Panc1 (cell line): Measurements from ENCODE around the gene PAGE2. TPM values are rescaled to one million over a fixed set of nuclear protein-coding genes. Genes with fewer than 3 reads are reported as not detected.
"Not testable (repeated sequence)": the region's sequence is repeated elsewhere in the genome, so short reads cannot be mapped to it uniquely, and the experiment has no call there.

ENCODE experiments used
- ATAC-seq: fragments of 200-7000 bp; cut with Tn5 transposase; 2 replicates; pipeline ENCODE4 v1.9.1; 2020; ENCODE audit warnings: mild to moderate bottlenecking, moderate library complexity
- BruUV-seq: library from RNA; stranded (reverse); fragments of 400-500 nt; replicated peaks from 2 replicates; lab custom pipeline; 2021; lab: Mats Ljungman, UMichigan
- CTCF ChIA-PET: fragments of 300-600 bp; sonication (Branson Sonifier 250); formaldehyde crosslinking; loops from one replicate; lab custom pipeline; 2022; ENCODE audit warnings: antibody characterized with exemption; lab: Charles Lee
- POLR2A ChIA-PET: fragments of 300-600 bp; sonication (Branson Sonifier 250); formaldehyde crosslinking; loops from one replicate; lab custom pipeline; 2022; ENCODE audit warnings: antibody characterized with exemption; lab: Charles Lee
- DNase-seq: peaks from one replicate; pipeline ENCODE4 v3.0.0-alpha.2; 2010; ENCODE audit warnings: low read depth, low spot score
- H3K27ac ChIP-seq: 2 replicates; pipeline ENCODE4 v1.5.1; 2011; ENCODE audit warnings: mild to moderate bottlenecking, low read length, inconsistent platforms
- H3K27me3 ChIP-seq: fragments of 200-500 bp; sonication (Bioruptor generic); 2 replicates; pipeline ENCODE4 v1.6.0; 2014; ENCODE audit warnings: low read length, inconsistent platforms; ENCODE audit not compliant: control insufficient read depth, insufficient read depth
- H3K36me3 ChIP-seq: fragments of 200-500 bp; sonication (Bioruptor generic); 2 replicates; pipeline ENCODE4 v1.5.1; 2014; ENCODE audit warnings: inconsistent platforms, mild to moderate bottlenecking, low read length, moderate library complexity; ENCODE audit not compliant: control insufficient read depth, insufficient read depth
- H3K4me1 ChIP-seq: 2 replicates; pipeline ENCODE4 v1.5.1; 2011; ENCODE audit warnings: inconsistent platforms, mild to moderate bottlenecking, low read length, moderate library complexity; ENCODE audit not compliant: control insufficient read depth, insufficient read depth
- H3K4me3 ChIP-seq, 2 experiments: 2 replicates each; pipeline ENCODE4 v1.5.1; 2011 to 2012; ENCODE audit warnings: low read depth in 2 of 2, low read length in 2 of 2, mild to moderate bottlenecking in 2 of 2, inconsistent platforms in 1 of 2, moderate library complexity in 1 of 2
- H3K9me3 ChIP-seq: fragments of 200-500 bp; sonication (Bioruptor generic); 2 replicates; pipeline ENCODE4 v1.5.1; 2014; ENCODE audit warnings: low read depth, mild to moderate bottlenecking, inconsistent platforms, low read length, moderate library complexity; ENCODE audit not compliant: control insufficient read depth, insufficient read depth
- CTCF ChIP-seq: fragments of 450-650 bp; IDR thresholded peaks from 2 replicates; pipeline ENCODE4 v1.5.1; 2017; ENCODE audit warnings: mild to moderate bottlenecking
- POLR2AphosphoS5 ChIP-seq: IDR thresholded peaks from 2 replicates; pipeline ENCODE4 v1.6.1; 2012; ENCODE audit warnings: mild to moderate bottlenecking, low read depth, low read length, moderate library complexity
- REST ChIP-seq, 2 experiments: IDR thresholded peaks; 2 replicates each; pipeline ENCODE4 v1.6.1; 2011 to 2012; ENCODE audit warnings: low read depth in 2 of 2, control low read depth in 1 of 2, low read length in 1 of 2, mild to moderate bottlenecking in 1 of 2, moderate library complexity in 1 of 2; ENCODE audit not compliant: insufficient read depth in 1 of 2
- SIN3A ChIP-seq: IDR thresholded peaks from 2 replicates; pipeline ENCODE4 v1.6.1; 2012; ENCODE audit warnings: low read depth, mild to moderate bottlenecking, low read length, moderate library complexity, borderline replicate concordance; ENCODE audit not compliant: insufficient read depth
- TCF7L2 ChIP-seq: IDR thresholded peaks from 2 replicates; pipeline ENCODE4 v1.6.1; 2011; ENCODE audit warnings: mild to moderate bottlenecking, low read depth, low read length, inconsistent platforms
- in situ Hi-C: cut with HindIII; loops from 2 replicates; pipeline ENCODE4 v1.10.0; 2016; ENCODE audit warnings: low sequenced_read_pairs, low pct_unique_long_range_greater_than_20kb
- intact Hi-C: fragments of 100-400 bp; cut with micrococcal nuclease; formaldehyde crosslinking; loops from one replicate; pipeline ENCODE4 v1.10.0; 2022; ENCODE audit not compliant: unreplicated experiment
- total RNA-seq: library from RNA; stranded (reverse); gene quantifications from one replicate; pipeline ENCODE4 v1.2.1, GENCODE V29; 2021; ENCODE audit not compliant: unreplicated experiment

Gene PAGE2
- total RNA-seq, 1 experiment from 2014 or later = not detected

DNA sequence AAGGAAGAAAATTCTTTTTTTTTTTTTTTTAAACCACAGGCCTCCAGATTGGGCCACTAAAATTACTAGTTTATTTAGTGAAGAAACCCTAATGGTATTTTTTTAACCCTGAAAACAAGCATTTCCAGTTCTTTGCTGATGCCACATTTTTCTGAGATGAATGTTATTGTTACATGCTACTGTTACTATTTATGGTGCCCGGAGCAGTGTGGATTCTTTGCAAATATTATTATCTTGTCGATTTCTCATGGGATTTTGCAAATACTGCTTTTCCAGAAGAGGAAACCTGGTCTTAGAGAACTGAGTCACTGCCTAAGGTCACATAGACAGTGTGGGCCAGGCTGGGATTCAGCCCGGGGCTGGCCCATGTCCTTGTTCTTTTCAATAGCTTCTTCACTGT is 49.3 kb upstream of the PAGE2 start (continued):
- no peak for TF ChIP-seq TCF7L2

- no peak for TF ChIP-seq CTCF
- no peak for TF ChIP-seq POLR2AphosphoS5
- no peak for TF ChIP-seq TCF7L2
- TF ChIP-seq SIN3A = no peak
- no peak for TF ChIP-seq REST (IDR thresholded peaks at IDR 0.05; ENCODE audit: insufficient read depth in 1 of 2, low read depth in 2 of 2, low read length in 1 of 2)
- intact Hi-C loops (no loop called here), in situ Hi-C loops (no loop called here)
- no peak overlapping the region for H3K4me3 ChIP-seq
- DNase-seq (no peak), ATAC-seq (no peak)
- no peaks in the 10 kb centered on the region for H3K9me3 ChIP-seq
- ChIA-PET CTCF (no interaction called here), POLR2A (no interaction called here)
- no peaks in the 10 kb centered on the region for H3K27me3 ChIP-seq
- BruUV-seq = no TSS peak
- no peaks in the 10 kb centered on the region for H3K36me3 ChIP-seq
- no peak overlapping the region for H3K27ac ChIP-seq
- H3K4me1 ChIP-seq = no peaks in the 10 kb centered on the region
These were observed 47.3 kb upstream of the PAGE2 start for GRCh38 chrX:55041514-55041913.

DNA sequence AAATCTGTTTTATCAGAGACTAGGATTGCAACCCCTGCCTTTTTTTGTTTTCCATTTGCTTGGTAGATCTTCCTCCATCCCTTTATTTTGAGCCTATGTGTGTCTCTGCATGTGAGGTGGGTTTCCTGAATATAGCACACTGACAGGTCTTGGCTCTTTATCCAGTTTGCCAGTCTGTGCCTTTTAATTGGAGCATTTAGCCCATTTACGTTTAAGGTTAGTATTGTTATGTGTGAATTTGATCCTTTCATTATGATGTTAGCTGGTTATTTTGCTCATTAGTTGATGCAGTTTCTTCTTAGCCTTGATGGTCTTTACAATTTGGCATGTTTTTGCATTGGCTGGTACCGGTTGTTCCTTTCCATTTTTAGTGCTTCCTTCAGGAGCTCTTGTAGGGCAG is 38.2 kb upstream of the PAGE2 start:
- BruUV-seq, H3K4me3 ChIP-seq, H3K27ac ChIP-seq, DNase-seq, H3K36me3 ChIP-seq, H3K9me3 ChIP-seq, H3K27me3 ChIP-seq, H3K4me1 ChIP-seq, ATAC-seq, POLR2A ChIA-PET, in situ Hi-C loops, CTCF ChIA-PET, intact Hi-C loops: not testable (repeated sequence)
